K562 (cell line): Measurements from ENCODE around the gene IFI44L. TPM values are rescaled to one million over a fixed set of nuclear protein-coding genes. Genes with fewer than 3 reads are reported as not detected.

Experiments
- ATAC-seq: fragments of 200-7000 bp; cut with Tn5 transposase; 3 replicates; pipeline ENCODE4 v1.9.1; 2020; ENCODE audit warnings: moderate library complexity
- BruUV-seq: library from RNA; stranded (reverse); fragments of 400-500 nt; replicated peaks from 2 replicates; lab custom pipeline; 2021; lab: Mats Ljungman, UMichigan
- CTCF ChIA-PET: fragments of 300-600 bp; formaldehyde crosslinking; extraction: SDS; loops from one replicate; lab custom pipeline; 2021; ENCODE audit warnings: low intra/inter-chr PET ratio; lab: Yijun Ruan, JAX
- POLR2A ChIA-PET: fragments of 300-600, 350-650 bp; sonication (Branson Sonifier 250); formaldehyde crosslinking; extraction: SDS; loops from one replicate; lab custom pipeline; 2021; ENCODE audit warnings: antibody characterized with exemption, inconsistent platforms; lab: Yijun Ruan, JAX
- DNase-seq, 4 experiments: peaks; one replicate each; pipeline versions ENCODE4 v3.0.0 to v3.0.0-alpha.2; 2011 to 2018; ENCODE audit warnings: low spot score in 3 of 4, mixed read lengths in 3 of 4; ENCODE audit errors: extremely low read depth in 1 of 4
- FAIRE-seq: peaks from 2 replicates; lab custom pipeline; 2011; peaks lifted over from hg19 to GRCh38; lab: Jason Lieb, UNC
- H2AFZ ChIP-seq: 2 replicates; pipeline ENCODE4 v1.6.0; 2011; ENCODE audit warnings: low read depth, low read length, control low read depth, inconsistent platforms
- H3K27ac ChIP-seq: fragments of 200-600 bp; 3 replicates; pipeline ENCODE4 v1.8.0; 2011; ENCODE audit warnings: low read depth, mild to moderate bottlenecking, control low read depth, inconsistent platforms, low read length, moderate library complexity, mixed read lengths; ENCODE audit errors: extremely low read depth
- H3K27me3 ChIP-seq, 2 experiments: fragments of 300-600 bp in 1 of 2; 2 replicates in 1 of 2; 3 replicates in 1 of 2; pipeline versions ENCODE4 v1.6.0 to v1.8.0; 2011; ENCODE audit warnings: inconsistent platforms in 2 of 2, low read length in 2 of 2, mild to moderate bottlenecking in 1 of 2, mixed read lengths in 1 of 2, moderate library complexity in 1 of 2; ENCODE audit not compliant: control insufficient read depth in 2 of 2, insufficient read depth in 2 of 2
- H3K36me3 ChIP-seq: fragments of 300-600 bp; 3 replicates; pipeline ENCODE4 v1.8.0; 2011; ENCODE audit warnings: mild to moderate bottlenecking, low read length, inconsistent platforms; ENCODE audit not compliant: control insufficient read depth, insufficient read depth
- H3K4me1 ChIP-seq, 2 experiments: fragments of 200-600 bp in 1 of 2; replicated peaks in 1 of 2; 2 replicates in 1 of 2; 3 replicates in 1 of 2; pipeline versions ENCODE4 v1.5.1 to v1.8.0; 2011; ENCODE audit warnings: inconsistent platforms in 2 of 2, low read length in 2 of 2, mild to moderate bottlenecking in 1 of 2, mixed read lengths in 1 of 2, moderate library complexity in 1 of 2; ENCODE audit not compliant: control insufficient read depth in 2 of 2, insufficient read depth in 2 of 2
- H3K4me2 ChIP-seq: 2 replicates; pipeline ENCODE4 v1.6.1; 2011; ENCODE audit warnings: low read length, control low read depth, inconsistent platforms, mixed read lengths; ENCODE audit not compliant: insufficient read depth
- H3K4me3 ChIP-seq: fragments of 200-600 bp; sonication (generic), shearing (Covaris generic); 2 replicates; pipeline ENCODE4 v1.5.1; 2016; ENCODE audit warnings: control low read depth, inconsistent platforms
- H3K79me2 ChIP-seq: fragments of 200-600 bp; 3 replicates; pipeline ENCODE4 v1.8.0; 2011; ENCODE audit warnings: low read length, inconsistent platforms; ENCODE audit not compliant: control insufficient read depth, insufficient read depth
- H3K9ac ChIP-seq, 2 experiments: 2 replicates each; pipeline versions ENCODE4 v1.6.0 to v1.6.1; 2011; ENCODE audit warnings: low read depth in 2 of 2, low read length in 2 of 2, control low read depth in 1 of 2, inconsistent platforms in 1 of 2, mild to moderate bottlenecking in 1 of 2, mixed read lengths in 1 of 2; ENCODE audit not compliant: insufficient read depth in 1 of 2
- H3K9me1 ChIP-seq: one replicate; pipeline ENCODE4 v1.6.0; 2011; ENCODE audit warnings: inconsistent platforms, mild to moderate bottlenecking, low read length, moderate library complexity; ENCODE audit not compliant: control insufficient read depth, insufficient read depth
- H3K9me3 ChIP-seq: replicated peaks from 2 replicates; pipeline ENCODE4 v1.5.1; 2011; ENCODE audit warnings: low read depth, low read length, inconsistent platforms; ENCODE audit not compliant: control insufficient read depth, insufficient read depth
- H4K20me1 ChIP-seq: replicated peaks from 2 replicates; pipeline ENCODE4 v1.6.1; 2011; ENCODE audit warnings: low read length, inconsistent platforms, mixed read lengths; ENCODE audit not compliant: control insufficient read depth, insufficient read depth
- DIDO1 ChIP-seq: fragments of 450-650 bp; IDR thresholded peaks from 2 replicates; pipeline ENCODE4 v1.6.1; 2016; ENCODE audit warnings: low read depth, missing biosample characterization, missing genetic modification characterization
- EGR1 ChIP-seq: fragments of 450-650 bp; conservative IDR thresholded peaks from 2 replicates; pipeline ENCODE4 v1.6.1; 2017; ENCODE audit warnings: mild to moderate bottlenecking
- FIP1L1 ChIP-seq: fragments of 200-400 bp; formaldehyde crosslinking; IDR thresholded peaks from 2 replicates; pipeline ENCODE4 v1.6.1; 2018; ENCODE audit warnings: mild to moderate bottlenecking, low read depth, low read length; ENCODE audit not compliant: poor library complexity, severe bottlenecking
- GTF2B ChIP-seq: IDR thresholded peaks from 2 replicates; pipeline ENCODE4 v1.6.1; 2011; ENCODE audit not compliant: insufficient read length; ENCODE audit errors: extremely low read depth
- JUN ChIP-seq, 2 experiments: sonication (generic) in 1 of 2; formaldehyde crosslinking in 1 of 2; IDR thresholded peaks; 2 replicates each; pipeline versions ENCODE4 v1.6.1 to v1.8.0; 2012 to 2022; ENCODE audit warnings: borderline replicate concordance in 2 of 2, mild to moderate bottlenecking in 2 of 2, improper control_type of control experiment in 1 of 2, low read depth in 1 of 2, low read length in 1 of 2, missing genetic modification reagents in 1 of 2
- L3MBTL2 ChIP-seq: fragments of 450-650 bp; IDR thresholded peaks from 2 replicates; pipeline ENCODE4 v1.6.1; 2016; ENCODE audit warnings: mild to moderate bottlenecking, moderate library complexity
- MAX ChIP-seq: sonication (generic); formaldehyde crosslinking; IDR thresholded peaks from 2 replicates; pipeline ENCODE4 v1.9.0; 2022; ENCODE audit warnings: mild to moderate bottlenecking, missing genetic modification reagents
- NFRKB ChIP-seq: fragments of 450-650 bp; IDR thresholded peaks from 2 replicates; pipeline ENCODE4 v1.6.1; 2016; ENCODE audit warnings: low read depth
- POU5F1 ChIP-seq: fragments of 150-350 bp; IDR thresholded peaks from 2 replicates; pipeline ENCODE4 v1.6.1; 2014; ENCODE audit warnings: borderline replicate concordance, low read length, low read depth, mild to moderate bottlenecking; ENCODE audit not compliant: partially characterized antibody
- SIRT6 ChIP-seq: IDR thresholded peaks from one replicate; pipeline ENCODE4 v1.6.1; 2012; ENCODE audit warnings: low read depth, mild to moderate bottlenecking, control low read depth, inconsistent platforms, low read length, moderate library complexity
- STAG1 ChIP-seq: sonication (generic); formaldehyde crosslinking; IDR thresholded peaks from 2 replicates; pipeline ENCODE4 v1.5.0; 2020; ENCODE audit warnings: missing genetic modification reagents, borderline replicate concordance
- ZNF707 ChIP-seq: fragments of 250-450 bp; sonication (Bioruptor Pico); conservative IDR thresholded peaks from 2 replicates; pipeline ENCODE4 v1.8.0; 2022; ENCODE audit warnings: inconsistent platforms, mild to moderate bottlenecking, moderate library complexity
- ZNF830 ChIP-seq: fragments of 250-450 bp; sonication (Bioruptor Pico); IDR thresholded peaks from 2 replicates; pipeline ENCODE4 v1.5.0; 2021; ENCODE audit warnings: mild to moderate bottlenecking
- WGBS: fragments of 100-300 bp; shearing (Covaris generic); methylation state at CpG from one replicate; pipeline ENCODE4 v1.1.6; 2016; ENCODE audit warnings: low coverage, mixed read lengths; ENCODE audit not compliant: insufficient coverage; ENCODE audit errors: missing lambda C conversion rate; 5-methylcytosine and 5-hydroxymethylcytosine counted together
- in situ Hi-C: fragments of 300-500 bp; cut with MboI; formaldehyde crosslinking; loops from 4 replicates; pipeline ENCODE4 v1.15.0; 2018; ENCODE audit warnings: inconsistent platforms, mixed read lengths
- intact Hi-C: fragments of 100-400 bp; cut with micrococcal nuclease; formaldehyde crosslinking; loops from 2 replicates; pipeline ENCODE4 v1.14.2; 2022
- polyA plus RNA-seq, 8 experiments: library from polyadenylated mRNA; depleted of rRNA in 4 of 8; stranded (reverse) in 5 of 8; unstranded in 3 of 8; fragments of >200 nt; fragmentation: Nextera tagmentation in 2 of 8; fragmentation: Illumina TruSeq in 1 of 8; extraction: Ambion mirVana in 2 of 8; extraction: Trizol in 1 of 8; gene quantifications; 2 replicates each; pipeline versions ENCODE4 v1.2.1 to v1.2.3, GENCODE V29; 2011 to 2014; ENCODE audit warnings: inconsistent platforms in 1 of 8, missing spikeins in 1 of 8
- total RNA-seq, 7 experiments: library from RNA; depleted of rRNA in 6 of 7; stranded (reverse); fragments of >200 nt in 6 of 7; fragmentation: Illumina TruSeq in 2 of 7; extraction: Trizol in 2 of 7; gene quantifications; 2 replicates each; pipeline versions ENCODE4 v1.2.1 to v1.2.3, GENCODE V29; 2011 to 2021; ENCODE audit warnings: low replicate concordance in 1 of 7

Gene IFI44L
- total and polyA plus RNA-seq, 9 of the 15 experiments (the other 6 are each of a cell fraction or from before 2014, with no cell fraction given) = 0.04 to 0.22 TPM; not detected in 7

- in situ Hi-C loops = no loop called here
- no peaks in the 10 kb centered on the region for H4K20me1 ChIP-seq
- DNase-seq = no peak
- BruUV-seq = no TSS peak
- no peak overlapping the region for H3K4me2 ChIP-seq
- no peak overlapping the region for H3K4me3 ChIP-seq
- no peaks in the 10 kb centered on the region for H3K9me1 ChIP-seq
- CTCF ChIA-PET = no interaction called here
- H3K36me3 ChIP-seq = no peaks in the 10 kb centered on the region
- no peak overlapping the region for H2AFZ ChIP-seq
- POLR2A ChIA-PET = interaction anchor here (0.6 kb wide), 1 partner anchor 45 kb away, joined by 3 read pairs; no protein-coding TSS in a partner anchor
- TF ChIP-seq FIP1L1 (no peak), L3MBTL2 (no peak), ZNF707 (CRISPR knock-in tag) (no peak), STAG1 (no peak), JUN (IDR thresholded peaks at IDR 0.05; ENCODE audit: borderline replicate concordance, low read depth, low read length) (no peak), JUN (CRISPR knock-in tag; IDR thresholded peaks at IDR 0.05; ENCODE audit: borderline replicate concordance) (no peak), NFRKB (no peak), DIDO1 (tag) (no peak), POU5F1 (no peak), SIRT6 (no peak), EGR1 (no peak), ZNF830 (CRISPR knock-in tag) (no peak), GTF2B (no peak), MAX (CRISPR knock-in tag) (no peak)
- H3K9ac ChIP-seq = no peak overlapping the region
- no peaks in the 10 kb centered on the region for H3K79me2 ChIP-seq
- no peaks in the 10 kb centered on the region for H3K9me3 ChIP-seq
- no peaks in the 10 kb centered on the region for H3K27me3 ChIP-seq
- H3K4me1 ChIP-seq = no peaks in the 10 kb centered on the region
- WGBS = 0% methylated on average over 2 of the region's 2 CpGs
- H3K27ac ChIP-seq = no peak overlapping the region
- intact Hi-C loops = loop anchor here (2.0 kb wide), 1 partner anchor 461 kb away; no protein-coding TSS in a partner anchor
- FAIRE-seq = no peak
- ATAC-seq = no peak
These were observed 14.0 kb upstream of the IFI44L start for GRCh38 chr1:78606274-78606673.
